Erythroblast (primary cell): ENCODE results near the gene TP53AIP1.

ENCODE experiments used
- GATA1 ChIP-seq: IDR thresholded peaks from 2 replicates; pipeline ENCODE4 v1.6.1; 2011; ENCODE audit warnings: low read depth, mild to moderate bottlenecking, control low read depth, low read length, moderate library complexity
- POLR2A ChIP-seq: IDR thresholded peaks from 2 replicates; pipeline ENCODE4 v1.6.1; 2011; ENCODE audit warnings: mild to moderate bottlenecking, low read length

DNA sequence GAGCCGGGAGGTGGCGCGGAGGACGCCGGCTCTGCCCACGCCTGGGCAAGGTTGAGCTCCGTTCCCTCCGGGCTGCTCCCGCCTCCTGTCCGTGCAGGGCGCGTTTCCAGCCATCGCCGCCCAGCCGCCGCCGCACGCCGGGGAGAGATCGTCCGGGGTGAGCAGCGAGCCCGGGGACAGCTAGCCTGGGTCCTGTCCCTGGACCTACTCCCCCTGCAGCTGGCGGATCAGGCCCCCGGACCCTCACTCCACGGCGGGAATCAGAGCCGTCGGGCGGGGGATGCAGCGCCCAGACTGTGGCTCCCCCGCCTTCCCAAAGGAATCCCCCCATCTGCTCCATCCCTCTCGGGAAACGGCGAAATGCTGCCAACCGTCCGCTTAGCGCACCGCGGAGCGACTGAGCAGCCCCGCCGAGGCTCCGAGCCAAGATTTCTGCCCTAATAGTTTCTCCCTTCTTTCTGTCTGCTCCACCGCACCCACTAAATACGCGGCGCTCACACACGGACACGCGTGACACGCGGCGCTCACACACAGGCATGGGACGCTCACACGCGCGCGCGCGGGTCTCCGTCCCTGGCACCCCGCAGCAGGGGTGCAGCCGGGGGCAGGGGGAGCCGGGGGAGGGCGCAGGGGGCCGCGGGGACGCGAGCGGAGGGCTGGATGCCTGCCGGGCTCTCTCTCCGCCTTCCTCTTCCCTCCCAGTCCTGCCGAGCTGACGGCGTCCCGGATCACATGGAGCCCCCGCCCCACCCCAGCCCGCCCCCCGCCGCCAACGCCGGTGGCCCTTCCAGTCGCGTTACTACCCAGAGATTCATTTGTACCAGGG lies 51.9 kb downstream of the TP53AIP1 start, which contains the start of gene KCNJ5:
- TF ChIP-seq POLR2A (no peak), GATA1 (no peak)
